HepG2 (cell line): ENCODE data around the gene ZMYND8. TPM values are rescaled to one million over a fixed set of nuclear protein-coding genes. Genes with fewer than 3 reads are reported as not detected.

Source experiments
- CREM ChIP-seq, 2 experiments: sonication (generic) in 1 of 2; formaldehyde crosslinking in 1 of 2; IDR thresholded peaks; 2 replicates each; pipeline versions ENCODE4 v1.4.0 to v1.6.1; 2016 to 2020; ENCODE audit warnings: antibody characterized with exemption in 1 of 2, mild to moderate bottlenecking in 1 of 2, missing genetic modification reagents in 1 of 2
- FLYWCH1 ChIP-seq: sonication (generic); formaldehyde crosslinking; IDR thresholded peaks from 2 replicates; pipeline ENCODE4 v1.8.1; 2023; ENCODE audit warnings: mild to moderate bottlenecking, missing genetic modification reagents
- GABPA ChIP-seq, 2 experiments: IDR thresholded peaks; 2 replicates each; pipeline ENCODE4 v1.6.1; 2011 to 2016; ENCODE audit warnings: low read depth in 2 of 2, low read length in 1 of 2, missing biosample characterization in 1 of 2, missing genetic modification characterization in 1 of 2
- GLI4 ChIP-seq: sonication (generic); formaldehyde crosslinking; IDR thresholded peaks from 2 replicates; pipeline ENCODE4 v1.5.1; 2020; ENCODE audit warnings: missing genetic modification reagents, mild to moderate bottlenecking, moderate library complexity, borderline replicate concordance
- HDAC2 ChIP-seq: sonication (generic); formaldehyde crosslinking; IDR thresholded peaks from 2 replicates; pipeline ENCODE4 v1.4.0; 2020; ENCODE audit warnings: missing genetic modification reagents
- HNF4A ChIP-seq: sonication (generic); formaldehyde crosslinking; IDR thresholded peaks from 2 replicates; pipeline ENCODE4 v1.4.0; 2020; ENCODE audit warnings: missing genetic modification reagents
- KDM5B ChIP-seq: sonication (generic); formaldehyde crosslinking; IDR thresholded peaks from 2 replicates; pipeline ENCODE4 v1.4.0; 2020; ENCODE audit warnings: missing genetic modification reagents, mild to moderate bottlenecking, borderline replicate concordance
- MAFK ChIP-seq, 2 experiments: IDR thresholded peaks in 1 of 2; conservative IDR thresholded peaks in 1 of 2; 2 replicates each; pipeline ENCODE4 v1.6.1; 2011; ENCODE audit warnings: improper control_type of control experiment in 2 of 2, low read length in 2 of 2
- MBD4 ChIP-seq: IDR thresholded peaks from 2 replicates; pipeline ENCODE4 v1.6.1; 2012; ENCODE audit warnings: low read length, inconsistent platforms, borderline replicate concordance
- PAWR ChIP-seq: sonication (generic); formaldehyde crosslinking; IDR thresholded peaks from 2 replicates; pipeline ENCODE4 v1.4.0; 2020; ENCODE audit warnings: missing genetic modification reagents, mild to moderate bottlenecking, borderline replicate concordance
- PHF21A ChIP-seq: sonication (generic); formaldehyde crosslinking; IDR thresholded peaks from 2 replicates; pipeline ENCODE4 v1.5.0; 2020; ENCODE audit warnings: mild to moderate bottlenecking, missing genetic modification reagents
- SMARCE1 ChIP-seq: fragments of 450-650 bp; IDR thresholded peaks from 2 replicates; pipeline ENCODE4 v1.6.1; 2017; ENCODE audit warnings: borderline replicate concordance
- SPEN ChIP-seq: sonication (generic); formaldehyde crosslinking; IDR thresholded peaks from 2 replicates; pipeline ENCODE4 v1.5.1; 2020; ENCODE audit warnings: low read depth, mild to moderate bottlenecking, missing genetic modification reagents
- SSRP1 ChIP-seq: IDR thresholded peaks from 2 replicates; pipeline ENCODE4 v1.6.1; 2016; ENCODE audit warnings: control low read depth
- TBX2 ChIP-seq: sonication (generic); formaldehyde crosslinking; IDR thresholded peaks from 2 replicates; pipeline ENCODE4 v1.5.0; 2020; ENCODE audit warnings: missing genetic modification reagents, mild to moderate bottlenecking, borderline replicate concordance
- ZNF263 ChIP-seq: sonication (generic); formaldehyde crosslinking; IDR thresholded peaks from 2 replicates; pipeline ENCODE4 v1.4.0; 2020; ENCODE audit warnings: missing genetic modification reagents
- ZNF468 ChIP-seq: sonication (generic); formaldehyde crosslinking; IDR thresholded peaks from 2 replicates; pipeline ENCODE4 v1.8.0; 2022; ENCODE audit warnings: mild to moderate bottlenecking, moderate library complexity, missing genetic modification reagents
- ZNF570 ChIP-seq: sonication (generic); formaldehyde crosslinking; IDR thresholded peaks from 2 replicates; pipeline ENCODE4 v1.4.0; 2020; ENCODE audit warnings: mild to moderate bottlenecking, missing genetic modification reagents, borderline replicate concordance
- ZNF644 ChIP-seq: IDR thresholded peaks from 2 replicates; pipeline ENCODE4 v1.6.1; 2016; ENCODE audit warnings: low read depth
- polyA plus RNA-seq, 8 experiments: library from polyadenylated mRNA; depleted of rRNA in 3 of 8; stranded (reverse) in 7 of 8; unstranded in 1 of 8; fragments of >200 nt; fragmentation: Illumina TruSeq in 4 of 8; extraction: Trizol in 4 of 8; gene quantifications; 2 replicates each; pipeline versions ENCODE4 v1.2.1 to v1.2.3, GENCODE V29; 2011 to 2016; ENCODE audit warnings: low read depth in 4 of 8, missing spikeins in 1 of 8, mixed read lengths in 1 of 8; ENCODE audit not compliant: insufficient read depth in 1 of 8
- total RNA-seq, 5 experiments: library from RNA; depleted of rRNA; stranded (reverse); fragments of >200 nt; fragmentation: Illumina TruSeq; extraction: Trizol; gene quantifications; 2 replicates each; pipeline ENCODE4 v1.2.3, GENCODE V29; 2016; ENCODE audit warnings: low read depth in 1 of 5
- TF ChIP-seq, protein P1 (sequence below): sonication (generic); formaldehyde crosslinking; IDR thresholded peaks from 2 replicates; pipeline ENCODE4 v1.5.1; 2020; ENCODE audit warnings: mild to moderate bottlenecking, missing genetic modification reagents, borderline replicate concordance
- TF ChIP-seq, protein P2 (sequence below): sonication (generic); formaldehyde crosslinking; IDR thresholded peaks from 2 replicates; pipeline ENCODE4 v1.4.0; 2020; ENCODE audit warnings: missing genetic modification reagents
- TF ChIP-seq, protein P3 (sequence below): sonication (generic); formaldehyde crosslinking; IDR thresholded peaks from 2 replicates; pipeline ENCODE4 v1.4.0; 2020; ENCODE audit warnings: mild to moderate bottlenecking, missing genetic modification reagents
- TF ChIP-seq, protein P4 (sequence below): sonication (generic); formaldehyde crosslinking; IDR thresholded peaks from 2 replicates; pipeline ENCODE4 v1.8.1; 2023; ENCODE audit warnings: mild to moderate bottlenecking, missing genetic modification reagents, borderline replicate concordance

The ZMYND8 gene
- total and polyA plus RNA-seq, 2 of the 13 experiments (the other 11 are each of a cell fraction or from before 2014, with no cell fraction given), result 53.9 to 84.7 TPM

DNA sequence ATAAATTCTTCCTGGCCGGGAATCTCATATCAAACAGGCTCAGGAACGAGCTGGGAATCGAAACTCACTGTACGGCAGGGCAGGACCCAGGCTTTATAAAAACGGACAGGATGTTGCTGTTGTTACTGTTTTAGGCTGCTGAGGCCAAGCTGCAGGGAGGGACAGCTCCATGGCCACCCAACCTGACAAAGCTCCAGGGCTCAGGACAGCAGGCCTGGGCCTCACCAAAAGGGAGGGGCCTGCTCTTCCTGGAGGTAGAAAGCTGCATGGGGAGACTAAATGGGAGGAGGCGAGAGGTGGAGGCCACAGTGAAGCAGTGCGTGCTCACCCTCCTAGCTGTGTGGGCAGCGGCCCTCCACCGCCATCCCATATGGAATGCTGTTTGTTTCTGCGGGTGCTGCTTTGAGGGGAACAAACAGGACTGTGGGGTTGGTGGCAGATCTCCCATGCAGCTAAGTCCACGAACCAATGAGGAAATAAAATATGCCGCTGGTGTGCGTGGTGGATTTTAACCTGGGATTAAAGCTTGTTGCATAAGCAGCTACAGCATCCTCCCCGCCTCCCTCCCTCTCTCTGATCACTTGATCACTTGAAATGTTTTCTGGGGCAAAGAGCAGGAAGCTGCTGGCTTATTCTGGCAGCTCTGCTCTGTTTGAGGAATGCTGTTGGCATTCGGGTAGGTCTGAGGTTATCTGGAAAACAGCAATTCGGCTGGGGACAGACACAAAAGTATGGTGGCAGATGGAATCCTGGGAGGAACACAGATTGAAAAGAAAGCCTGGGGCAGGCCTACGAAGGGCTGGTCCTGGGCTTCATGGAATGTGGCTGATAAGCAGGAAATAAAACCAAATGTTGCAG lies 2.4 kb upstream of the ZMYND8 start (continued):
- TF ChIP-seq, protein P1, sequence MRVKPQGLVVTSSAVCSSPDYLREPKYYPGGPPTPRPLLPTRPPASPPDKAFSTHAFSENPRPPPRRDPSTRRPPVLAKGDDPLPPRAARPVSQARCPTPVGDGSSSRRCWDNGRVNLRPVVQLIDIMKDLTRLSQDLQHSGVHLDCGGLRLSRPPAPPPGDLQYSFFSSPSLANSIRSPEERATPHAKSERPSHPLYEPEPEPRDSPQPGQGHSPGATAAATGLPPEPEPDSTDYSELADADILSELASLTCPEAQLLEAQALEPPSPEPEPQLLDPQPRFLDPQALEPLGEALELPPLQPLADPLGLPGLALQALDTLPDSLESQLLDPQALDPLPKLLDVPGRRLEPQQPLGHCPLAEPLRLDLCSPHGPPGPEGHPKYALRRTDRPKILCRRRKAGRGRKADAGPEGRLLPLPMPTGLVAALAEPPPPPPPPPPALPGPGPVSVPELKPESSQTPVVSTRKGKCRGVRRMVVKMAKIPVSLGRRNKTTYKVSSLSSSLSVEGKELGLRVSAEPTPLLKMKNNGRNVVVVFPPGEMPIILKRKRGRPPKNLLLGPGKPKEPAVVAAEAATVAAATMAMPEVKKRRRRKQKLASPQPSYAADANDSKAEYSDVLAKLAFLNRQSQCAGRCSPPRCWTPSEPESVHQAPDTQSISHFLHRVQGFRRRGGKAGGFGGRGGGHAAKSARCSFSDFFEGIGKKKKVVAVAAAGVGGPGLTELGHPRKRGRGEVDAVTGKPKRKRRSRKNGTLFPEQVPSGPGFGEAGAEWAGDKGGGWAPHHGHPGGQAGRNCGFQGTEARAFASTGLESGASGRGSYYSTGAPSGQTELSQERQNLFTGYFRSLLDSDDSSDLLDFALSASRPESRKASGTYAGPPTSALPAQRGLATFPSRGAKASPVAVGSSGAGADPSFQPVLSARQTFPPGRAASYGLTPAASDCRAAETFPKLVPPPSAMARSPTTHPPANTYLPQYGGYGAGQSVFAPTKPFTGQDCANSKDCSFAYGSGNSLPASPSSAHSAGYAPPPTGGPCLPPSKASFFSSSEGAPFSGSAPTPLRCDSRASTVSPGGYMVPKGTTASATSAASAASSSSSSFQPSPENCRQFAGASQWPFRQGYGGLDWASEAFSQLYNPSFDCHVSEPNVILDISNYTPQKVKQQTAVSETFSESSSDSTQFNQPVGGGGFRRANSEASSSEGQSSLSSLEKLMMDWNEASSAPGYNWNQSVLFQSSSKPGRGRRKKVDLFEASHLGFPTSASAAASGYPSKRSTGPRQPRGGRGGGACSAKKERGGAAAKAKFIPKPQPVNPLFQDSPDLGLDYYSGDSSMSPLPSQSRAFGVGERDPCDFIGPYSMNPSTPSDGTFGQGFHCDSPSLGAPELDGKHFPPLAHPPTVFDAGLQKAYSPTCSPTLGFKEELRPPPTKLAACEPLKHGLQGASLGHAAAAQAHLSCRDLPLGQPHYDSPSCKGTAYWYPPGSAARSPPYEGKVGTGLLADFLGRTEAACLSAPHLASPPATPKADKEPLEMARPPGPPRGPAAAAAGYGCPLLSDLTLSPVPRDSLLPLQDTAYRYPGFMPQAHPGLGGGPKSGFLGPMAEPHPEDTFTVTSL (CRISPR knock-in tag), result peak; percentile 74; the same call in 1 of the 2 replicates
- TF ChIP-seq FLYWCH1 (CRISPR knock-in tag) (peak; percentile 84; the same call in 1 of the 2 replicates), KDM5B (CRISPR knock-in tag) (peak; percentile 76; the same call in 1 of the 2 replicates), HNF4A (CRISPR knock-in tag) (peak; percentile 97), GABPA (IDR thresholded peaks at IDR 0.05; ENCODE audit: low read depth, low read length) (no peak), GABPA (CRISPR knock-in tag; IDR thresholded peaks at IDR 0.05; ENCODE audit: low read depth) (no peak), SSRP1 (CRISPR knock-in tag) (peak; percentile 96; the same call in 1 of the 2 replicates), SMARCE1 (no peak), TBX2 (CRISPR knock-in tag) (peak; percentile 97), GLI4 (CRISPR knock-in tag) (0 out of 2 replicates have a peak, but pooled peaks have one; percentile 33), ZNF644 (CRISPR knock-in tag) (peak; percentile 81), HDAC2 (CRISPR knock-in tag) (peak; percentile 90), ZNF263 (peak; percentile 48; the same call in 1 of the 2 replicates), CREM (IDR thresholded peaks at IDR 0.05) (peak; percentile 90), CREM (CRISPR knock-in tag; IDR thresholded peaks at IDR 0.05) (no peak), PAWR (CRISPR knock-in tag) (peak; percentile 87; the same call in 1 of the 2 replicates), ZNF570 (CRISPR knock-in tag) (peak; percentile 98), MAFK (conservative IDR thresholded peaks at IDR 0.05 in 1 of 2, IDR thresholded peaks at IDR 0.05 in 1 of 2; ENCODE audit: low read length in 2 of 2) (peak; percentile 2 to 30; a peak in 2 of 4 replicates), MBD4 (no peak), ZNF468 (CRISPR knock-in tag) (no peak), PHF21A (CRISPR knock-in tag) (peak; percentile 99), SPEN (peak; percentile 47)
- TF ChIP-seq, protein P2, sequence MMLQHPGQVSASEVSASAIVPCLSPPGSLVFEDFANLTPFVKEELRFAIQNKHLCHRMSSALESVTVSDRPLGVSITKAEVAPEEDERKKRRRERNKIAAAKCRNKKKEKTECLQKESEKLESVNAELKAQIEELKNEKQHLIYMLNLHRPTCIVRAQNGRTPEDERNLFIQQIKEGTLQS (CRISPR knock-in tag), result peak; percentile 90
- TF ChIP-seq, protein P3, sequence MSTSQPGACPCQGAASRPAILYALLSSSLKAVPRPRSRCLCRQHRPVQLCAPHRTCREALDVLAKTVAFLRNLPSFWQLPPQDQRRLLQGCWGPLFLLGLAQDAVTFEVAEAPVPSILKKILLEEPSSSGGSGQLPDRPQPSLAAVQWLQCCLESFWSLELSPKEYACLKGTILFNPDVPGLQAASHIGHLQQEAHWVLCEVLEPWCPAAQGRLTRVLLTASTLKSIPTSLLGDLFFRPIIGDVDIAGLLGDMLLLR, result peak; percentile 65; the same call in 1 of the 2 replicates
- TF ChIP-seq, protein P4, sequence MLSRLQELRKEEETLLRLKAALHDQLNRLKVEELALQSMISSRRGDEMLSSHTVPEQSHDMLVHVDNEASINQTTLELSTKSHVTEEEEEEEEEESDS (CRISPR knock-in tag), result peak; percentile 94; the same call in 1 of the 2 replicates
